ENCODE data around the gene IL1R2. TPM values are rescaled to one million over a fixed set of nuclear protein-coding genes. Genes with fewer than 3 reads are reported as not detected.
A peak's percentile ranks its signal among the peaks of the same experiment; 100 is the strongest.

Gene IL1R2
- total RNA-seq, 1 donor from 2014 or later: not detected

GRCh38 chr2:101974663-101975062 is 17.1 kb upstream of the IL1R2 start:
- no peak for DNase-seq (ENCODE audit: low read depth)

- no peak for DNase-seq (ENCODE audit: low read depth)
Measured at GRCh38 chr2:101975171-101975870, 16.4 kb upstream of the IL1R2 start.

- DNase-seq (ENCODE audit: low read depth): peak; percentile 38
Measured at GRCh38 chr2:101976891-101977290, 14.9 kb upstream of the IL1R2 start.

- DNase-seq (ENCODE audit: low read depth): no peak
Measured at GRCh38 chr2:101980368-101980767, 11.4 kb upstream of the IL1R2 start.

GRCh38 chr2:101981066-101981465 is 10.7 kb upstream of the IL1R2 start:
- no peak for DNase-seq (ENCODE audit: low read depth)

- no peak for DNase-seq (ENCODE audit: low read depth)
Measured at GRCh38 chr2:101981504-101981903, 10.3 kb upstream of the IL1R2 start.

- no peak for DNase-seq (ENCODE audit: low read depth)
Measured at GRCh38 chr2:101982495-101983029, 9.2 kb upstream of the IL1R2 start.

- DNase-seq (ENCODE audit: low read depth): no peak
Measured at GRCh38 chr2:101983486-101983885, 8.3 kb upstream of the IL1R2 start.

GRCh38 chr2:101983928-101984327 is 7.8 kb upstream of the IL1R2 start:
- no peak for DNase-seq (ENCODE audit: low read depth)

GRCh38 chr2:101984656-101985055 is 7.1 kb upstream of the IL1R2 start:
- no peak for DNase-seq (ENCODE audit: low read depth)

- DNase-seq (ENCODE audit: low read depth): no peak
Measured at GRCh38 chr2:101985101-101985792, 6.5 kb upstream of the IL1R2 start.

- no peak for DNase-seq (ENCODE audit: low read depth)
Measured at GRCh38 chr2:101985793-101986164, 6.0 kb upstream of the IL1R2 start.

- DNase-seq (ENCODE audit: low read depth): no peak
Measured at GRCh38 chr2:101986376-101986775, 5.4 kb upstream of the IL1R2 start.

- no peak for DNase-seq (ENCODE audit: low read depth)
Measured at GRCh38 chr2:101986804-101987740, 4.7 kb upstream of the IL1R2 start.

- no peak for DNase-seq (ENCODE audit: low read depth)
Measured at GRCh38 chr2:101987832-101988231, 3.9 kb upstream of the IL1R2 start.

GRCh38 chr2:101988541-101988940 is 3.2 kb upstream of the IL1R2 start:
- DNase-seq (ENCODE audit: low read depth): no peak

- DNase-seq (ENCODE audit: low read depth): no peak
Measured at GRCh38 chr2:101989740-101990460, 1.9 kb upstream of the IL1R2 start.

GRCh38 chr2:101993772-101994171 is 2.0 kb downstream of the IL1R2 start:
- DNase-seq (ENCODE audit: low read depth): no peak

- no peak for DNase-seq (ENCODE audit: low read depth)
Measured at GRCh38 chr2:101995019-101995418, 3.3 kb downstream of the IL1R2 start.

- DNase-seq (ENCODE audit: low read depth): no peak
Measured at GRCh38 chr2:101995804-101996203, 4.0 kb downstream of the IL1R2 start.

- no peak for DNase-seq (ENCODE audit: low read depth)
Measured at GRCh38 chr2:101998556-101998895, 6.8 kb downstream of the IL1R2 start.

Data from myocyte (in vitro differentiated cells).